ENCODE data around the gene HCK. TPM values are rescaled to one million over a fixed set of nuclear protein-coding genes. Genes with fewer than 3 reads are reported as not detected.

The HCK gene
- total and polyA plus RNA-seq, 9 of the 15 experiments (the other 6 are each of a cell fraction or from before 2014, with no cell fraction given), result 0.09 to 0.51 (median 0.27) TPM; not detected in 6

DNA sequence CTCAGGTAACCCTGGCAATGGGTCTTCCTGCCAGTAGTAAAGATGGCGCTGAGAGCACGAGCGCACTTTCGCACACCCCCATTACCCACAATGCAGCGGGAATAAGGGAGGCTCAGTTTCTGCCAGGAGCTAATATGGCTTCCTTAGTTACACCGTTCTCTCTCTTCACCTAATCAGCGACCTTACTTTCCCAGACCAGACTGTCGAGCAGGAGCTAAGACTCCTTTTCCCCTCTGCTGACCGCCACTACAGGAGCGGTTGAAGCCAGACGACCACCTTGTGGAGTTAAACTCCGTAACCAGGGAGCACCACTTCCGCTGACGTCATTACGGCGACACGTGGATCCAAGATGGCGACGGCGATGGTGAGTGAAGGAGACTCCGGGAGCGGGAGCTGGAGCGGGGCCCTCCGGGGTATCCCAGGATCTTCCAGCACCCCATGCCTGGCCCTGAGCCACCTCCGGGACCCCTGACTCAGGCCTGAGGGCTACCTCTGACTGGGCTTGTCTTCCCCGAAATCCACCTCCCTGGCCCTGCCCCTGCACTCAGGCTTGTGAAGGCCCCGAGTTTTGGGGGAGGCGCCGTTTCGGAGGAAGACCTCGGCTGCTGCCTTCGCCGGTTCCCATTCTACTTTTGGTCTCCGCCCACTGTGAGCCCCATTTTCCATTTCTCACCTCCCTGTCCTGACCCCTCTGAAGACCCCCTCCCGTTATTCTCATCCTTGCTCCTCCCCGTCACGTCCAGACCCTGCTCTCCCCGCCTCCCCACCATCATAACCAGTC is 57.5 kb downstream of the HCK start, which contains the start of gene TM9SF4 (continued):
- TF ChIP-seq, protein P1, sequence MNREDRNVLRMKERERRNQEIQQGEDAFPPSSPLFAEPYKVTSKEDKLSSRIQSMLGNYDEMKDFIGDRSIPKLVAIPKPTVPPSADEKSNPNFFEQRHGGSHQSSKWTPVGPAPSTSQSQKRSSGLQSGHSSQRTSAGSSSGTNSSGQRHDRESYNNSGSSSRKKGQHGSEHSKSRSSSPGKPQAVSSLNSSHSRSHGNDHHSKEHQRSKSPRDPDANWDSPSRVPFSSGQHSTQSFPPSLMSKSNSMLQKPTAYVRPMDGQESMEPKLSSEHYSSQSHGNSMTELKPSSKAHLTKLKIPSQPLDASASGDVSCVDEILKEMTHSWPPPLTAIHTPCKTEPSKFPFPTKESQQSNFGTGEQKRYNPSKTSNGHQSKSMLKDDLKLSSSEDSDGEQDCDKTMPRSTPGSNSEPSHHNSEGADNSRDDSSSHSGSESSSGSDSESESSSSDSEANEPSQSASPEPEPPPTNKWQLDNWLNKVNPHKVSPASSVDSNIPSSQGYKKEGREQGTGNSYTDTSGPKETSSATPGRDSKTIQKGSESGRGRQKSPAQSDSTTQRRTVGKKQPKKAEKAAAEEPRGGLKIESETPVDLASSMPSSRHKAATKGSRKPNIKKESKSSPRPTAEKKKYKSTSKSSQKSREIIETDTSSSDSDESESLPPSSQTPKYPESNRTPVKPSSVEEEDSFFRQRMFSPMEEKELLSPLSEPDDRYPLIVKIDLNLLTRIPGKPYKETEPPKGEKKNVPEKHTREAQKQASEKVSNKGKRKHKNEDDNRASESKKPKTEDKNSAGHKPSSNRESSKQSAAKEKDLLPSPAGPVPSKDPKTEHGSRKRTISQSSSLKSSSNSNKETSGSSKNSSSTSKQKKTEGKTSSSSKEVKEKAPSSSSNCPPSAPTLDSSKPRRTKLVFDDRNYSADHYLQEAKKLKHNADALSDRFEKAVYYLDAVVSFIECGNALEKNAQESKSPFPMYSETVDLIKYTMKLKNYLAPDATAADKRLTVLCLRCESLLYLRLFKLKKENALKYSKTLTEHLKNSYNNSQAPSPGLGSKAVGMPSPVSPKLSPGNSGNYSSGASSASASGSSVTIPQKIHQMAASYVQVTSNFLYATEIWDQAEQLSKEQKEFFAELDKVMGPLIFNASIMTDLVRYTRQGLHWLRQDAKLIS (CRISPR knock-in tag; IDR thresholded peaks at IDR 0.05), result no peak
- 0 out of 2 replicates have a peak, but pooled peaks have one; percentile 57 for TF ChIP-seq ERF (CRISPR knock-in tag; IDR thresholded peaks at IDR 0.05)
- peak; percentile 76 for TF ChIP-seq NBN (IDR thresholded peaks at IDR 0.05; ENCODE audit: low read depth)
- TF ChIP-seq MYBL2 (IDR thresholded peaks at IDR 0.05; ENCODE audit: low read depth), result peak; percentile 73
- TF ChIP-seq MYBL2 (CRISPR knock-in tag; IDR thresholded peaks at IDR 0.05; ENCODE audit: borderline replicate concordance), result no peak
- no peak for TF ChIP-seq ZNF79 (CRISPR knock-in tag; IDR thresholded peaks at IDR 0.05; ENCODE audit: low read depth)
- TF ChIP-seq ZC3H8 (IDR thresholded peaks at IDR 0.05), result 0 out of 2 replicates have a peak, but pooled peaks have one; percentile 67
- TF ChIP-seq ATF7 (IDR thresholded peaks at IDR 0.05), result peak; percentile 99
- 0 out of 2 replicates have a peak, but pooled peaks have one; percentile 22 for TF ChIP-seq MAFG (tag; conservative IDR thresholded peaks at IDR 0.05)
- TF ChIP-seq, protein P2, sequence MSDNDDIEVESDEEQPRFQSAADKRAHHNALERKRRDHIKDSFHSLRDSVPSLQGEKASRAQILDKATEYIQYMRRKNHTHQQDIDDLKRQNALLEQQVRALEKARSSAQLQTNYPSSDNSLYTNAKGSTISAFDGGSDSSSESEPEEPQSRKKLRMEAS (CRISPR knock-in tag; IDR thresholded peaks at IDR 0.05), result peak; percentile 92
- peak; percentile 38; the same call in 1 of the 2 replicates for TF ChIP-seq KAT8 (IDR thresholded peaks at IDR 0.05; ENCODE audit: low read depth)
- TF ChIP-seq, protein P3, sequence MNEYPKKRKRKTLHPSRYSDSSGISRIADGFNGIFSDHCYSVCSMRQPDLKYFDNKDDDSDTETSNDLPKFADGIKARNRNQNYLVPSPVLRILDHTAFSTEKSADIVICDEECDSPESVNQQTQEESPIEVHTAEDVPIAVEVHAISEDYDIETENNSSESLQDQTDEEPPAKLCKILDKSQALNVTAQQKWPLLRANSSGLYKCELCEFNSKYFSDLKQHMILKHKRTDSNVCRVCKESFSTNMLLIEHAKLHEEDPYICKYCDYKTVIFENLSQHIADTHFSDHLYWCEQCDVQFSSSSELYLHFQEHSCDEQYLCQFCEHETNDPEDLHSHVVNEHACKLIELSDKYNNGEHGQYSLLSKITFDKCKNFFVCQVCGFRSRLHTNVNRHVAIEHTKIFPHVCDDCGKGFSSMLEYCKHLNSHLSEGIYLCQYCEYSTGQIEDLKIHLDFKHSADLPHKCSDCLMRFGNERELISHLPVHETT (CRISPR knock-in tag; conservative IDR thresholded peaks at IDR 0.05 in 1 of 2, IDR thresholded peaks at IDR 0.05 in 1 of 2), result peak in 1 of 2 experiments; percentile 82; a peak in 2 of 4 replicates
- TF ChIP-seq, protein P4, sequence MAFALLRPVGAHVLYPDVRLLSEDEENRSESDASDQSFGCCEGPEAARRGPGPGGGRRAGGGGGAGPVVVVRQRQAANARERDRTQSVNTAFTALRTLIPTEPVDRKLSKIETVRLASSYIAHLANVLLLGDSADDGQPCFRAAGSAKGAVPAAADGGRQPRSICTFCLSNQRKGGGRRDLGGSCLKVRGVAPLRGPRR (CRISPR knock-in tag; IDR thresholded peaks at IDR 0.05), result no peak
- no peak for TF ChIP-seq RHOXF2B (CRISPR knock-in tag; conservative IDR thresholded peaks at IDR 0.05)
- peak; percentile 39 for TF ChIP-seq POU5F1 (IDR thresholded peaks at IDR 0.05; ENCODE audit: borderline replicate concordance, low read depth, low read length, partially characterized antibody)
- no peak for TF ChIP-seq HOXB6 (CRISPR knock-in tag; IDR thresholded peaks at IDR 0.05; ENCODE audit: borderline replicate concordance)
- TF ChIP-seq POLR2H (tag; IDR thresholded peaks at IDR 0.05; ENCODE audit: low read depth), result peak; percentile 73

Data from K562 (cell line).